IMR-90 (cell line): ENCODE measurements around the gene ITPR2.

Source experiments
- BHLHE40 ChIP-seq: fragments of 150-350 bp; IDR thresholded peaks from 2 replicates; pipeline ENCODE4 v1.6.1; 2016; ENCODE audit warnings: mild to moderate bottlenecking, low read depth, low read length
- CEBPB ChIP-seq: IDR thresholded peaks from 2 replicates; pipeline ENCODE4 v1.6.1; 2012; ENCODE audit warnings: low read depth, low read length, improper control_type of control experiment
- CHD1 ChIP-seq: IDR thresholded peaks from 2 replicates; pipeline ENCODE4 v1.6.1; 2012; ENCODE audit warnings: low read depth, low read length, improper control_type of control experiment
- CTCF ChIP-seq: conservative IDR thresholded peaks from 2 replicates; pipeline ENCODE4 v1.5.1; 2012; ENCODE audit warnings: mild to moderate bottlenecking, low read depth, low read length, improper control_type of control experiment
- ELK1 ChIP-seq: fragments of 150-350 bp; IDR thresholded peaks from 2 replicates; pipeline ENCODE4 v1.6.1; 2016; ENCODE audit warnings: low read depth, mild to moderate bottlenecking, low read length, moderate library complexity, borderline replicate concordance
- FOS ChIP-seq: fragments of 150-350 bp; IDR thresholded peaks from 2 replicates; pipeline ENCODE4 v1.6.1; 2016; ENCODE audit warnings: low read depth, low read length
- MAFK ChIP-seq: IDR thresholded peaks from 2 replicates; pipeline ENCODE4 v1.6.1; 2012; ENCODE audit warnings: low read depth, low read length, improper control_type of control experiment
- MXI1 ChIP-seq: IDR thresholded peaks from 2 replicates; pipeline ENCODE4 v1.6.1; 2012; ENCODE audit warnings: low read depth, mild to moderate bottlenecking, low read length, moderate library complexity, borderline replicate concordance
- POLR2A ChIP-seq: IDR thresholded peaks from 2 replicates; pipeline ENCODE4 v1.6.1; 2012; ENCODE audit warnings: mild to moderate bottlenecking, low read depth, low read length
- RAD21 ChIP-seq: IDR thresholded peaks from 2 replicates; pipeline ENCODE4 v1.6.1; 2012; ENCODE audit warnings: low read length, improper control_type of control experiment
- RFX5 ChIP-seq: IDR thresholded peaks from 2 replicates; pipeline ENCODE4 v1.8.0; 2012; ENCODE audit warnings: low read depth, mild to moderate bottlenecking, low read length, moderate library complexity
- SMC3 ChIP-seq: fragments of 150-350 bp; IDR thresholded peaks from 2 replicates; pipeline ENCODE4 v1.6.1; 2016; ENCODE audit warnings: low read depth, mild to moderate bottlenecking, antibody characterized with exemption, low read length, moderate library complexity

- TF ChIP-seq FOS: no peak
- no peak for TF ChIP-seq CTCF
- no peak for TF ChIP-seq POLR2A
- TF ChIP-seq BHLHE40: no peak
- TF ChIP-seq RAD21: no peak
- no peak for TF ChIP-seq MAFK
- TF ChIP-seq SMC3: no peak
- no peak for TF ChIP-seq MXI1
- no peak for TF ChIP-seq ELK1
- no peak for TF ChIP-seq CEBPB
- no peak for TF ChIP-seq RFX5
- no peak for TF ChIP-seq CHD1
Measured at GRCh38 chr12:26813812-26814211, 19.2 kb downstream of the ITPR2 start.
